ENCODE measurements around the gene STARD10.
A peak's percentile ranks its signal among the peaks of the same experiment; 100 is the strongest.
"Not testable (repeated sequence)": the region's sequence is repeated elsewhere in the genome, so short reads cannot be mapped to it uniquely, and the experiment has no call there.

Gene STARD10

GRCh38 chr11:72793425-72794367, at the start of gene STARD10:
Gene STARD10 (minus strand): TSS chr11:72794047. CDS start chr11:72781181, 12,866 bp downstream.
- peak; percentile 88 to 92 for DNase-seq (ENCODE audit: low read depth in 2 of 2)

- DNase-seq (ENCODE audit: low read depth in 2 of 2), result no peak
Observed at GRCh38 chr11:72842653-72843330, 48.9 kb upstream of the STARD10 start.

GRCh38 chr11:72842126-72842525, 48.3 kb upstream of the STARD10 start:
- DNase-seq (ENCODE audit: low read depth in 2 of 2), result no peak

DNA sequence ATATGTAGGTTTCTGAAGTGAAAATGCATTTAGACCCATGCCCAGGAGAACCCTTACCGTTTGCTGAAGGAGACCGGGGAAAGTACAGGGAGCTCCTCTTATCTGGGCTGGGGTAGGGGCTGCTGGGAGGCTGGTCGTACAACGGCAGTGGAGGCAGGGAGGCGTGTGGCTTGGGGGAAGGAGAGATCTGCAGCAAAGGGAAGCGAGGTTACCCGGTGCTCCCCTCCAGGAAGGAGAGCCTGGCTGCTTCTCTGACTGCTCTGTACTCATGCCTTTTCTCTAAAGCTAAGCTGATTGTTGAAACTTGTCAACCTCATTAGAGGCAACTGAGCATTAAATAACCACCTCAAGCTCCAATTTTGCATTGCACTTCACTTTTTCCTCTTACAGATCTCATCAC, 47.5 kb upstream of the STARD10 start:
- no peak for DNase-seq (ENCODE audit: low read depth in 2 of 2)

- DNase-seq (ENCODE audit: low read depth in 2 of 2), result no peak
Observed at GRCh38 chr11:72840780-72841179, 46.9 kb upstream of the STARD10 start.

DNA sequence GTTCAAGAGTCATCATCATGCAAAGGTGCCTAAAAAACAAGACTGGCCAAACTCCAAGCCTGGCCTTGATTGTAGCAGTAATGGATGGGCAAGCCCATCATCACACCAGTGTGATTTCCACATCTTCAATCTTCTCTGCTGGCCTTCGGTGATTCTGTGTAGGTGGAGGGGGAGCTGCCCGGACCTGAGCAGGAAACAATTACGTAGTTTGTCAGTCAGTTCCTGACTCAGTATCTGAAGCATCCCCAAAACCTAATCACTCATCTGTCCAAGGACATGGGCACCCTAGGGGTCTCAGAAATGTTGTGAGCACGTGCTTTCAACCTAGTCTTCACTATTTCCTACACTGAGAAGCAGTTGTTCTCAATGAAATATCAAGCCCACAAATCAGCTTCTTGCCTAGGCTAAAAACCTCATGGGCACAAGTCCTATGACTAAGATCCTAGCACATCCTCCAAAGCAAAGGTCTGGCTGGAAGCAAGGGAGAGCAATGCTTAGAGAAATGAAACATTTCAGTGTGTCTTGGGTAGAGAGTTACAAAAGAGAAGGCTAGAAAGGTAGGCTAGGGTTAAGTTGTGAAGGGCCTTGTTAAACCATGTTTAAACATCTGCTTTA, 45.0 kb upstream of the STARD10 start:
- no peak for DNase-seq (ENCODE audit: low read depth in 2 of 2)

- DNase-seq (ENCODE audit: low read depth in 2 of 2), result no peak
Observed at GRCh38 chr11:72836111-72836510, 42.3 kb upstream of the STARD10 start.

- DNase-seq (ENCODE audit: low read depth in 2 of 2), result no peak
Observed at GRCh38 chr11:72834905-72835304, 41.1 kb upstream of the STARD10 start.

DNA sequence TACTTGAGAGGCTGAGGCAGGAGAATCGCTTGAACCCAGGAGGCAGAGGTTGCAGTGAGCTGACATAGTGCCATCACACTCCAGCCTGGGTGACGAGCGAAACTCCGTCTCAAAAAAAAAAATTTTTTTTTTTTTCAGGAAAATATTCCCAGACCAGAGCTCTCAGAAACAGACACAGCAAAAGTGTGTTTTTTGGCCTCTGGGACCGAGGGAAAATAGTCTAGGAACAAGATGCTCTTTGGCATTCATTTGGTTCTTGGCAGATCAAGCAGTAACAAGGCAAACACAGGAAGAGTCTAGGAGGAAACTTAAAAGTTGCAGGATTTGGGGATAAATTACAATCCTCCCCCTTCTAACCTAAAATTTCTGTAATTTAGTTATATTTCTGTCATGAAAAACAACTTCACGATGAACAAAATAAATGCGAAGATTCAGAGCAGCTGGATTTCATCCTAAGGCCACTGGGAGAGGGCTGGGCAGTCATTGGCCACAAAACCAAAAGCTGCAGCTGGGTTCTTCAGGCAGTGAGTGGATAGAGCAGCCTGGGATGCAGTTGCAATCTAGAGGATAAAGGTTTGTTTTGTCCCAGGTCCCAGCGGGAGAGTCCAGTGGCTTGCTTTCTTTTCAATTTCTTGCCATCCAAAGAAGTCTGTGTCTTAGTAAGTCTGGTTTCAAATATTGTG, 40.1 kb upstream of the STARD10 start:
- no peak for DNase-seq (ENCODE audit: low read depth in 2 of 2)

GRCh38 chr11:72833083-72833733, 39.4 kb upstream of the STARD10 start:
- no peak for DNase-seq (ENCODE audit: low read depth in 2 of 2)

- DNase-seq (ENCODE audit: low read depth in 2 of 2), result no peak
Observed at GRCh38 chr11:72832301-72833082, 38.6 kb upstream of the STARD10 start.

DNA sequence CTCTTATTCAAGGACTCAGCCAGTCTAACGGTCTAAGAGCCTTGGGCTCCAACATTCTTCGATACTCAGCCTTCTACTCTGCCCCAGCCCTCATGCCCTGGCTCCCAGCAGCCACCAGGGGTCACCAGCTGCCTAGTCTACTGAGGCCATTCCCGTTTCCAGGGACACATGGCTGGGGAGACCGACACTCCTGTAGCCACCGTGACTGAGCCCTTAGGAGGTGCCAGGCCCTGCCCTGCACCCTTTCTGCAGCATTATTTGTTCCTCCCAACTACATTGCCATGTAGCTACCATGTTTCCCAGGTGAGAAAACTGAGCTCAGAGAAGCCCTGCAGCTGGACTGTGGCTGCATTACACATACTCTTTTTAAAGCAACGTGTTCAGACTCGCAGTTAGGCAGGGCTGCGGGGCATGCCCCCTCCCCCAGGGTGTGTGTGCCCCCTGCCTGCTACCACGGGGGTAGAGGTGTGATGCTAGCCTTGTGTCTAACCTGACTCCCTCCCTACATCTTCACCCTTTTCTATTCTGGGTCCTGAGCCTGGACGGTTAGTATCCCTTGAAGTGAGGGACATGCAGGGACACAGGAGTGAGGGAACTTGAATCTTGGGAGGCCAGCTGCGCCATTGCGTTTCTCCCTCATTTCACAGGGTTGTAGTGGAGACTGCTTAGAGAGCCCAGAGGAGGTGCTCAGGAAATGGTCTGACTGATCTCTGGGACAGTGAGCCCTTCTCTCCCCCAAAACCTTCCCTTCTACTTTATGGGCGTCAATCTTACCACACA, 37.9 kb upstream of the STARD10 start:
- DNase-seq (ENCODE audit: low read depth in 2 of 2), result no peak

- no peak for DNase-seq (ENCODE audit: low read depth in 2 of 2)
Observed at GRCh38 chr11:72829884-72830533, 36.2 kb upstream of the STARD10 start.

DNA sequence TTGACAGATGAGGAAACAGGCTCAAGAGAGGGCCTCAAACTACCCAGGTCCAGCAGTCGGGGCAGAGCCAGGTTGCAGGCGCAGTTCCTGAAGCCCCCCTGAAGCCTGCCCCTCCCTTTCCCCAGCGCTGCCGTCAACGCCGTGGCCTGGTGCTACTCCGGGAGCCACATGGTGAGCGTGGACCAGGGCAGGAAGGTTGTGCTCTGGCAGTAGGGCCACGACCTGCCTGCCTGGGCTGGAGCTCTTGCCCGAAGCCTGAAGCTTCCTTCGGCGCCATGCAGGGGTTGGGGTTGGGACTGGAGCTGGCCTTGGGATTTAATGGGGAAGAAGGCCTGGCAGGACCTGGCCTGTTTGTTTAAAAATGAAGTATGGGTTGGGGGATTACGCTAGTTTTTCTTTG, 35.3 kb upstream of the STARD10 start:
- no peak for DNase-seq (ENCODE audit: low read depth in 2 of 2)

DNA sequence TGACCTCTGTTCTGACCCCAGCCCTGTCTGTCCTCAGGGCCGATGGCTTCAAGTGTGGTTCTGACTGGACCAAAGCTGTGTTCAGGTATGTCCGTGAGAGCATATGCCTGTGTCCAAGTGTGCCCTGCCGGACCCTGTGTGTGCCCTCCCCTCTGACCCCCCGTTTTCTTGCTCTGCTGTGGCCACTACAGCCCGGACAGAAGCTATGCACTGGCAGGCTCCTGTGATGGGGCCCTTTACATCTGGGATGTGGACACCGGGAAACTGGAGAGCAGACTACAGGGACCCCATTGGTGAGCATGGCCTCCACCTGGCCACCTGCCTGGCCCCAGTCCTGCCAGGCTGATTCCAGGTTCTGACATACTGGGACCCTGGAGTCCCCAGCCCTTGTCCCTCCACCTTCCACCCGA, 34.9 kb upstream of the STARD10 start:
- no peak for DNase-seq (ENCODE audit: low read depth in 2 of 2)

- DNase-seq (ENCODE audit: low read depth in 2 of 2), result no peak
Observed at GRCh38 chr11:72828081-72828567, 34.3 kb upstream of the STARD10 start.

DNA sequence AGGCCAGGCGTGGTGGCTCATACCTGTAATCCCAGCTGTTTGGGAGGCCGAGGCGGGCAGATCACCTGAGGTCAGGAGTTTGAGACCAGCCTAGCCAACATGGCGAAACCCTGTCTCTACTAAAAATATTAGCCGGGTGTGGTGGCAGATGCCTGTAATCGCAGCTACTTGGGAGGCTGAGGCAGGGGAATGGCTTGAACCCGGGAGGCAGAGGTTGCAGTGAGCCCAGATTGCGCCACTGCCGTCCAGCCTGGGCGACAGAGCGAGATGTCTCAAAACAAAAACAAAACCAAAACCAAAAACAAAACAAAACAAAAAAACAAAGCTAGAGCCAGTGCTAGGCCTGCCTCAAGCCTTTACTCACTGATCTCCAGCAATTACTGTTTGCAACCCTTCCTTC, 33.8 kb upstream of the STARD10 start:
- DNase-seq (ENCODE audit: low read depth in 2 of 2), result not testable (repeated sequence)

DNA sequence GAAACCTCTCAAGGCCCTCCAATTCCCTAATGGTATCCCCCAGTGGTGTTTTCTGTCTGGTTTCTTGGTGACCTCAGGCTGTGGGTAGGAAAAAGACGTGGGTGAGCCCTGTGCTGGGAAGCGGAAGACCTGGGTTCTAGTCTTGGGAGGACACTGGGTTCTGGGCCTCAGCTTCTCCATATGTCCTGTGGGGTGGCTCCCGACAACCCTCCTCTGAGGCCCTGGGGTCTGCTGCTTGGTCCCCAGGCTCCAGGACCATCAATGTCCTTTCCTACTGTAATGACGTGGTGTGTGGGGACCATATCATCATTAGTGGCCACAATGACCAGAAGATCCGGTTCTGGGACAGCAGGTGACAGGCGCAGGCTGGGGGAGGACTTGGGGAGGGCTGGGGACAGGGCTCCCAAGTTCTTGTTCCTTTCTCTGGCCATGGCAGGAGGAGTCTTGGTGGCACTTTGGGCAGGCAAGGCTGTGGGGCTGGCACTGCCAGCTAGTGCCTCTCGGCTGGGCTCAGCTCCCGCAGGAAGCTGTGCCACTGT, 33.2 kb upstream of the STARD10 start:
- no peak for DNase-seq (ENCODE audit: low read depth in 2 of 2)
